ENCODE measurements around the gene RDH13.
"Not testable (repeated sequence)": the region's sequence is repeated elsewhere in the genome, so short reads cannot be mapped to it uniquely, and the experiment has no call there.

Gene RDH13

GRCh38 chr19:55018633-55019032 lies 44.3 kb downstream of the RDH13 start:
- no peak for TF ChIP-seq Cebpa-rat (IDR thresholded peaks at IDR 0.05)
- no peaks in the 10 kb centered on the region for H3K4me1 ChIP-seq
- no peak overlapping the region for H3K4me2 ChIP-seq
- H3K27me3 ChIP-seq, result no peaks in the 10 kb centered on the region
- no peak overlapping the region for H3K9ac ChIP-seq
- H3K4me3 ChIP-seq, result no peak overlapping the region
- no peak overlapping the region for H3K27ac ChIP-seq
- peaks cover 26% of the 10 kb centered on the region; the same call in 1 of the 2 replicates for H4K20me1 ChIP-seq
- peaks cover 52% of the 10 kb centered on the region for H3K36me3 ChIP-seq
- H3K9me3 ChIP-seq, result peaks cover 32% of the 10 kb centered on the region

GRCh38 chr19:55018216-55018615 lies 44.7 kb downstream of the RDH13 start:
- H3K9me3 ChIP-seq, result peaks cover 28% of the 10 kb centered on the region

GRCh38 chr19:55016017-55016416 lies 46.9 kb downstream of the RDH13 start:
- Histone ChIP-seq H3K36me3 (peaks cover 42% of the 10 kb centered on the region), H3K4me3 (no peak overlapping the region)

More at GRCh38 chr19:55018216-55018615, 44.7 kb downstream of the RDH13 start:
- H3K4me1 ChIP-seq, result no peaks in the 10 kb centered on the region
- no peaks in the 10 kb centered on the region for H3K27me3 ChIP-seq
- H3K27ac ChIP-seq, result no peak overlapping the region
- no peak for TF ChIP-seq Cebpa-rat (IDR thresholded peaks at IDR 0.05)
- no peak overlapping the region for H3K4me3 ChIP-seq
- H3K9ac ChIP-seq, result no peak overlapping the region
- H3K36me3 ChIP-seq, result peaks cover 47% of the 10 kb centered on the region
- H3K4me2 ChIP-seq, result no peak overlapping the region
- H4K20me1 ChIP-seq, result peaks cover 30% of the 10 kb centered on the region; the same call in 1 of the 2 replicates

GRCh38 chr19:55015126-55015525 lies 47.8 kb downstream of the RDH13 start:
- no peak overlapping the region for H3K4me2 ChIP-seq
- H4K20me1 ChIP-seq, result peaks cover 36% of the 10 kb centered on the region; the same call in 1 of the 2 replicates
- H3K36me3 ChIP-seq, result peaks cover 34% of the 10 kb centered on the region
- no peak overlapping the region for H3K27ac ChIP-seq
- no peak overlapping the region for H3K4me3 ChIP-seq
- H3K4me1 ChIP-seq, result no peaks in the 10 kb centered on the region
- no peaks in the 10 kb centered on the region for H3K27me3 ChIP-seq
- 0 out of 2 replicates have a peak, but pooled peaks cover 4% of the 10 kb centered on the region for H3K9me3 ChIP-seq
- no peak overlapping the region for H3K9ac ChIP-seq
- no peak for TF ChIP-seq Cebpa-rat (IDR thresholded peaks at IDR 0.05)

More at GRCh38 chr19:55016017-55016416, 46.9 kb downstream of the RDH13 start:
- no peak overlapping the region for H3K4me2 ChIP-seq
- TF ChIP-seq Cebpa-rat (IDR thresholded peaks at IDR 0.05), result no peak
- no peak overlapping the region for H3K27ac ChIP-seq
- H4K20me1 ChIP-seq, result peaks cover 36% of the 10 kb centered on the region; the same call in 1 of the 2 replicates
- peaks cover 11% of the 10 kb centered on the region; the same call in 1 of the 2 replicates for H3K9me3 ChIP-seq
- H3K4me1 ChIP-seq, result no peaks in the 10 kb centered on the region
- no peak overlapping the region for H3K9ac ChIP-seq
- no peaks in the 10 kb centered on the region for H3K27me3 ChIP-seq

GRCh38 chr19:55014714-55015113 lies 48.2 kb downstream of the RDH13 start:
- no peak overlapping the region for H3K27ac ChIP-seq
- no peak for TF ChIP-seq Cebpa-rat (IDR thresholded peaks at IDR 0.05)

GRCh38 chr19:55013596-55013995 lies 49.4 kb downstream of the RDH13 start:
- no peaks in the 10 kb centered on the region for H3K9me3 ChIP-seq
- no peak overlapping the region for H3K9ac ChIP-seq
- no peaks in the 10 kb centered on the region for H3K27me3 ChIP-seq
- H3K27ac ChIP-seq, result no peak overlapping the region
- H3K4me3 ChIP-seq, result no peak overlapping the region
- peaks cover 31% of the 10 kb centered on the region; the same call in 1 of the 2 replicates for H3K36me3 ChIP-seq
- no peaks in the 10 kb centered on the region for H3K4me1 ChIP-seq
- TF ChIP-seq Cebpa-rat (IDR thresholded peaks at IDR 0.05), result no peak
- no peak overlapping the region for H3K4me2 ChIP-seq
- H4K20me1 ChIP-seq, result peaks cover 36% of the 10 kb centered on the region; the same call in 1 of the 2 replicates

More at GRCh38 chr19:55014714-55015113, 48.2 kb downstream of the RDH13 start:
- no peaks in the 10 kb centered on the region for H3K4me1 ChIP-seq
- no peaks in the 10 kb centered on the region for H3K27me3 ChIP-seq
- no peaks in the 10 kb centered on the region for H3K9me3 ChIP-seq
- H3K9ac ChIP-seq, result no peak overlapping the region
- no peak overlapping the region for H3K4me2 ChIP-seq
- H3K36me3 ChIP-seq, result peaks cover 32% of the 10 kb centered on the region; the same call in 1 of the 2 replicates
- H4K20me1 ChIP-seq, result peaks cover 36% of the 10 kb centered on the region; the same call in 1 of the 2 replicates
- no peak overlapping the region for H3K4me3 ChIP-seq

GRCh38 chr19:55012306-55012705 lies 50.6 kb downstream of the RDH13 start:
- no peak overlapping the region for H3K9ac ChIP-seq
- H3K9me3 ChIP-seq, result no peaks in the 10 kb centered on the region
- no peak overlapping the region for H3K4me2 ChIP-seq
- peaks cover 20% of the 10 kb centered on the region; the same call in 1 of the 2 replicates for H3K36me3 ChIP-seq
- no peaks in the 10 kb centered on the region for H3K27me3 ChIP-seq
- H4K20me1 ChIP-seq, result peaks cover 32% of the 10 kb centered on the region; the same call in 1 of the 2 replicates
- TF ChIP-seq Cebpa-rat (IDR thresholded peaks at IDR 0.05), result no peak
- no peak overlapping the region for H3K27ac ChIP-seq
- no peaks in the 10 kb centered on the region for H3K4me1 ChIP-seq
- no peak overlapping the region for H3K4me3 ChIP-seq

GRCh38 chr19:55010561-55010960 lies 52.4 kb downstream of the RDH13 start:
- H3K27me3 ChIP-seq, H3K4me2 ChIP-seq, H3K9ac ChIP-seq, H3K4me1 ChIP-seq, H3K27ac ChIP-seq, H3K4me3 ChIP-seq: not testable (repeated sequence)
- peaks cover 13% of the 10 kb centered on the region for H3K9me3 ChIP-seq
- H4K20me1 ChIP-seq, result peaks cover 28% of the 10 kb centered on the region; the same call in 1 of the 2 replicates
- H3K36me3 ChIP-seq, result peaks cover 13% of the 10 kb centered on the region; the same call in 1 of the 2 replicates

GRCh38 chr19:55008781-55009180 lies 54.2 kb downstream of the RDH13 start:
- H3K36me3 ChIP-seq, H3K4me3 ChIP-seq, H3K4me2 ChIP-seq, H3K27me3 ChIP-seq, H3K27ac ChIP-seq, H3K9ac ChIP-seq: not testable (repeated sequence)
- H3K9me3 ChIP-seq, result peaks cover 23% of the 10 kb centered on the region
- H4K20me1 ChIP-seq, result peaks cover 11% of the 10 kb centered on the region; the same call in 1 of the 2 replicates
- peaks cover 20% of the 10 kb centered on the region for H3K4me1 ChIP-seq

- not testable (repeated sequence) for H3K4me3 ChIP-seq, H3K27ac ChIP-seq, H3K4me2 ChIP-seq, H3K27me3 ChIP-seq, H3K36me3 ChIP-seq, H3K9ac ChIP-seq, H4K20me1 ChIP-seq
- Histone ChIP-seq H3K4me1 (peaks cover 20% of the 10 kb centered on the region), H3K9me3 (peaks cover 23% of the 10 kb centered on the region)
Measured at GRCh38 chr19:55008189-55008588, 54.8 kb downstream of the RDH13 start.

GRCh38 chr19:55007537-55007936 lies 55.4 kb downstream of the RDH13 start:
- not testable (repeated sequence) for H4K20me1 ChIP-seq, H3K9ac ChIP-seq, H3K27me3 ChIP-seq, H3K36me3 ChIP-seq, H3K4me3 ChIP-seq, H3K27ac ChIP-seq
- Histone ChIP-seq H3K4me1 (peaks cover 20% of the 10 kb centered on the region), H3K9me3 (peaks cover 23% of the 10 kb centered on the region), H3K4me2 (peak overlapping the region; percentile 72)

GRCh38 chr19:55006795-55007194 lies 56.2 kb downstream of the RDH13 start:
- H3K27ac ChIP-seq, result peak overlapping the region; percentile 75; the same call in 1 of the 2 replicates
- H3K36me3 ChIP-seq, H3K27me3 ChIP-seq, H4K20me1 ChIP-seq, H3K9ac ChIP-seq: not testable (repeated sequence)
- H3K4me2 ChIP-seq, result peak overlapping the region; percentile 72
- peak overlapping the region; percentile 72 for H3K4me3 ChIP-seq
- peaks cover 20% of the 10 kb centered on the region for H3K4me1 ChIP-seq
- peaks cover 23% of the 10 kb centered on the region for H3K9me3 ChIP-seq
